Effector memory CD4-positive, alpha-beta T cell (primary cell): Measurements from ENCODE around the gene PACRGL.
A peak's percentile ranks its signal among the peaks of the same experiment; 100 is the strongest.
"Not testable (repeated sequence)": the region's sequence is repeated elsewhere in the genome, so short reads cannot be mapped to it uniquely, and the experiment has no call there.

Source experiments
- DNase-seq, 3 donors: peaks; one replicate each; pipeline ENCODE4 v3.0.0-alpha.2; 2020
- H3K27ac ChIP-seq: 2 replicates; pipeline ENCODE4 v1.7.0; 2013; ENCODE audit warnings: mild to moderate bottlenecking, low read length, moderate library complexity; ENCODE audit not compliant: insufficient read depth, poor library complexity, severe bottlenecking
- H3K27me3 ChIP-seq: replicated peaks from 2 replicates; pipeline ENCODE4 v1.7.0; 2013; ENCODE audit warnings: mild to moderate bottlenecking, low read length; ENCODE audit not compliant: insufficient read depth, control insufficient read depth, poor library complexity, severe bottlenecking
- H3K36me3 ChIP-seq: 2 replicates; pipeline ENCODE4 v1.7.0; 2013; ENCODE audit warnings: mild to moderate bottlenecking, low read length, moderate library complexity; ENCODE audit not compliant: control insufficient read depth, insufficient read depth
- H3K4me1 ChIP-seq: 2 replicates; pipeline ENCODE4 v1.7.0; 2013; ENCODE audit warnings: low read length, mild to moderate bottlenecking; ENCODE audit not compliant: control insufficient read depth, insufficient read depth, poor library complexity, severe bottlenecking
- H3K4me3 ChIP-seq: 2 replicates; pipeline ENCODE4 v1.7.0; 2013; ENCODE audit warnings: low read length, low read depth, mild to moderate bottlenecking; ENCODE audit not compliant: insufficient read depth, poor library complexity, severe bottlenecking
- H3K9me3 ChIP-seq: 2 replicates; pipeline ENCODE4 v1.7.0; 2013; ENCODE audit warnings: mild to moderate bottlenecking, low read length, moderate library complexity; ENCODE audit not compliant: control insufficient read depth

Gene PACRGL

GRCh38 chr4:20764366-20764992, 64.2 kb downstream of the PACRGL start:
- no peak for DNase-seq
- no peaks in the 10 kb centered on the region for H3K4me1 ChIP-seq
- no peaks in the 10 kb centered on the region for H3K27me3 ChIP-seq
- no peaks in the 10 kb centered on the region for H3K36me3 ChIP-seq
- H3K4me3 ChIP-seq: no peak overlapping the region
- no peaks in the 10 kb centered on the region for H3K9me3 ChIP-seq
- no peak overlapping the region for H3K27ac ChIP-seq

- peak in 1 of 3 donors; percentile 10 for DNase-seq
- Histone ChIP-seq H3K27me3 (no peaks in the 10 kb centered on the region), H3K4me3 (no peak overlapping the region), H3K27ac (no peak overlapping the region), H3K36me3 (no peaks in the 10 kb centered on the region), H3K9me3 (no peaks in the 10 kb centered on the region), H3K4me1 (no peaks in the 10 kb centered on the region)
These were observed 73.1 kb downstream of the PACRGL start for GRCh38 chr4:20773144-20773997.

- Histone ChIP-seq H3K36me3 (no peaks in the 10 kb centered on the region), H3K9me3 (no peaks in the 10 kb centered on the region), H3K27me3 (no peaks in the 10 kb centered on the region), H3K4me1 (no peaks in the 10 kb centered on the region), H3K27ac (no peak overlapping the region), H3K4me3 (no peak overlapping the region)
- no peak for DNase-seq
These were observed 78.6 kb downstream of the PACRGL start for GRCh38 chr4:20778896-20779295.

GRCh38 chr4:20783134-20783533, 82.9 kb downstream of the PACRGL start:
- H3K36me3 ChIP-seq, H3K4me3 ChIP-seq, H3K27ac ChIP-seq, H3K27me3 ChIP-seq, H3K9me3 ChIP-seq, DNase-seq, H3K4me1 ChIP-seq: not testable (repeated sequence)

GRCh38 chr4:20787940-20788665, 87.8 kb downstream of the PACRGL start:
- Histone ChIP-seq H3K4me3 (no peak overlapping the region), H3K4me1 (no peaks in the 10 kb centered on the region), H3K27me3 (no peaks in the 10 kb centered on the region), H3K9me3 (no peaks in the 10 kb centered on the region), H3K27ac (no peak overlapping the region), H3K36me3 (no peaks in the 10 kb centered on the region)
- no peak for DNase-seq
